HEK293T (cell line): ENCODE results near the gene AQP6.

Experiments used
- ARNT ChIP-seq: fragments of 450-650 bp; IDR thresholded peaks from 2 replicates; pipeline ENCODE4 v1.6.1; 2017; ENCODE audit warnings: mild to moderate bottlenecking
- BHLHE40 ChIP-seq: fragments of 450-650 bp; IDR thresholded peaks from 2 replicates; pipeline ENCODE4 v1.6.1; 2016; ENCODE audit warnings: mild to moderate bottlenecking, moderate library complexity, borderline replicate concordance
- CTBP1 ChIP-seq: fragments of 450-650 bp; IDR thresholded peaks from 2 replicates; pipeline ENCODE4 v1.6.1; 2016; ENCODE audit warnings: borderline replicate concordance
- ELF4 ChIP-seq: fragments of 450-650 bp; IDR thresholded peaks from 2 replicates; pipeline ENCODE4 v1.6.1; 2017; ENCODE audit warnings: antibody characterized with exemption
- FOXA1 ChIP-seq: fragments of 450-650 bp; IDR thresholded peaks from 2 replicates; pipeline ENCODE4 v1.6.1; 2016; ENCODE audit warnings: mild to moderate bottlenecking
- FOXK2 ChIP-seq: fragments of 450-650 bp; IDR thresholded peaks from 2 replicates; pipeline ENCODE4 v1.6.1; 2016; ENCODE audit warnings: mild to moderate bottlenecking
- FOXM1 ChIP-seq: fragments of 450-650 bp; IDR thresholded peaks from 2 replicates; pipeline ENCODE4 v1.6.1; 2017; ENCODE audit warnings: mild to moderate bottlenecking, borderline replicate concordance
- LEF1 ChIP-seq: fragments of 450-650 bp; IDR thresholded peaks from 2 replicates; pipeline ENCODE4 v1.6.1; 2017; ENCODE audit warnings: mild to moderate bottlenecking, borderline replicate concordance
- PKNOX1 ChIP-seq: fragments of 450-650 bp; IDR thresholded peaks from 2 replicates; pipeline ENCODE4 v1.6.1; 2016
- SP1 ChIP-seq: fragments of 450-650 bp; IDR thresholded peaks from 2 replicates; pipeline ENCODE4 v1.6.1; 2017
- SUZ12 ChIP-seq: fragments of 450-650 bp; IDR thresholded peaks from 2 replicates; pipeline ENCODE4 v1.6.1; 2016; ENCODE audit warnings: mild to moderate bottlenecking
- TARDBP ChIP-seq: fragments of 450-650 bp; IDR thresholded peaks from 2 replicates; pipeline ENCODE4 v1.6.1; 2016
- ZNF384 ChIP-seq: fragments of 450-650 bp; IDR thresholded peaks from 2 replicates; pipeline ENCODE4 v1.6.1; 2016

- TF ChIP-seq BHLHE40 (no peak), SUZ12 (no peak), FOXM1 (no peak), SP1 (no peak), FOXA1 (no peak), FOXK2 (no peak), ZNF384 (no peak), CTBP1 (no peak), ARNT (no peak), LEF1 (no peak), TARDBP (no peak), ELF4 (no peak), PKNOX1 (peak; percentile 91)
Observed at GRCh38 chr12:49945394-49946080, 27.2 kb upstream of the AQP6 start.
